H9 (cell line): ENCODE data around the gene STX2. TPM values are rescaled to one million over a fixed set of nuclear protein-coding genes. Genes with fewer than 3 reads are reported as not detected.

ENCODE experiments used
- DNase-seq: peaks from one replicate; pipeline ENCODE4 v3.0.0-alpha.2; 2017
- H2AFZ ChIP-seq: one replicate; pipeline ENCODE4 v1.6.1; 2013; ENCODE audit warnings: mild to moderate bottlenecking, low read length, control low read depth, moderate library complexity
- H2AK5ac ChIP-seq: 2 replicates; pipeline ENCODE4 v1.6.1; 2013; ENCODE audit warnings: low read length, control low read depth, mixed read lengths; ENCODE audit not compliant: insufficient read length
- H2BK120ac ChIP-seq: one replicate; pipeline ENCODE4 v1.6.1; 2013; ENCODE audit warnings: low read depth, mild to moderate bottlenecking, low read length, control low read depth, inconsistent platforms; ENCODE audit not compliant: poor library complexity, severe bottlenecking
- H2BK12ac ChIP-seq: 2 replicates; pipeline ENCODE4 v1.6.1; 2013; ENCODE audit warnings: low read length, control low read depth, mixed read lengths, low read depth; ENCODE audit not compliant: insufficient read length
- H2BK15ac ChIP-seq: 2 replicates; pipeline ENCODE4 v1.6.1; 2013; ENCODE audit warnings: low read depth, low read length, control low read depth
- H2BK20ac ChIP-seq: one replicate; pipeline ENCODE4 v1.6.1; 2013; ENCODE audit warnings: low read depth, mild to moderate bottlenecking, low read length, control low read depth, inconsistent platforms; ENCODE audit not compliant: poor library complexity, severe bottlenecking
- H2BK5ac ChIP-seq: 2 replicates; pipeline ENCODE4 v1.6.1; 2013; ENCODE audit warnings: low read length, control low read depth, mixed read lengths; ENCODE audit not compliant: insufficient read length
- H3K14ac ChIP-seq: 2 replicates; pipeline ENCODE4 v1.6.1; 2013; ENCODE audit warnings: low read length, control low read depth; ENCODE audit not compliant: insufficient read depth
- H3K18ac ChIP-seq: 2 replicates; pipeline ENCODE4 v1.6.1; 2013; ENCODE audit warnings: low read depth, mild to moderate bottlenecking, mixed read lengths, low read length, control low read depth; ENCODE audit not compliant: insufficient read length
- H3K23ac ChIP-seq: 2 replicates; pipeline ENCODE4 v1.6.1; 2013; ENCODE audit warnings: low read length, control low read depth, mixed read lengths, low read depth; ENCODE audit not compliant: insufficient read length
- H3K23me2 ChIP-seq: 2 replicates; pipeline ENCODE4 v1.6.1; 2013; ENCODE audit warnings: low read depth, mild to moderate bottlenecking, mixed read lengths, low read length, control low read depth; ENCODE audit not compliant: insufficient read length, poor library complexity, severe bottlenecking
- H3K27ac ChIP-seq: 2 replicates; pipeline ENCODE4 v1.5.1; 2013; ENCODE audit warnings: low read length, control low read depth, mixed read lengths, low read depth; ENCODE audit not compliant: insufficient read length
- H3K27me3 ChIP-seq: 2 replicates; pipeline ENCODE4 v1.6.1; 2013; ENCODE audit warnings: low read length, control low read depth, inconsistent platforms; ENCODE audit not compliant: insufficient read depth
- H3K4ac ChIP-seq: 2 replicates; pipeline ENCODE4 v1.6.1; 2013; ENCODE audit warnings: low read depth, mild to moderate bottlenecking, control low read depth, inconsistent platforms, low read length, moderate library complexity
- H3K4me1 ChIP-seq: 2 replicates; pipeline ENCODE4 v1.6.1; 2013; ENCODE audit warnings: low read length, control low read depth, inconsistent platforms; ENCODE audit not compliant: insufficient read depth
- H3K4me2 ChIP-seq: 2 replicates; pipeline ENCODE4 v1.6.1; 2013; ENCODE audit warnings: low read length, control low read depth, mixed read lengths; ENCODE audit not compliant: insufficient read length, insufficient read depth
- H3K56ac ChIP-seq: 2 replicates; pipeline ENCODE4 v1.6.1; 2013; ENCODE audit warnings: low read depth, mild to moderate bottlenecking, mixed read lengths, low read length, control low read depth; ENCODE audit not compliant: insufficient read length
- H3K79me1 ChIP-seq: 2 replicates; pipeline ENCODE4 v1.6.1; 2013; ENCODE audit warnings: low read depth, mild to moderate bottlenecking, moderate library complexity, low read length, control low read depth, inconsistent platforms; ENCODE audit not compliant: insufficient read depth, poor library complexity, severe bottlenecking
- H3K79me2 ChIP-seq: 2 replicates; pipeline ENCODE4 v1.6.1; 2013; ENCODE audit warnings: low read length, control low read depth, inconsistent platforms; ENCODE audit not compliant: insufficient read depth
- H3K9ac ChIP-seq: 2 replicates; pipeline ENCODE4 v1.6.1; 2013; ENCODE audit warnings: low read length, control low read depth, mixed read lengths; ENCODE audit not compliant: insufficient read length; ENCODE audit errors: extremely low read depth
- H3K9me3 ChIP-seq: one replicate; pipeline ENCODE4 v1.6.1; 2013; ENCODE audit warnings: low read depth, low read length, inconsistent platforms; ENCODE audit not compliant: control insufficient read depth
- H3T11ph ChIP-seq: one replicate; pipeline ENCODE4 v1.6.1; 2013; ENCODE audit warnings: mild to moderate bottlenecking, low read length, control low read depth, inconsistent platforms
- H4K20me1 ChIP-seq: one replicate; pipeline ENCODE4 v1.6.1; 2013; ENCODE audit not compliant: control insufficient read depth, insufficient read length, insufficient read depth
- H4K5ac ChIP-seq: 2 replicates; pipeline ENCODE4 v1.6.1; 2013; ENCODE audit warnings: low read depth, mild to moderate bottlenecking, mixed read lengths, low read length, control low read depth; ENCODE audit not compliant: insufficient read length
- H4K8ac ChIP-seq: replicated peaks from 2 replicates; pipeline ENCODE4 v1.6.1; 2013; ENCODE audit warnings: low read length, control low read depth, mixed read lengths, low read depth; ENCODE audit not compliant: insufficient read length
- H4K91ac ChIP-seq: 2 replicates; pipeline ENCODE4 v1.6.1; 2013; ENCODE audit warnings: low read depth, mild to moderate bottlenecking, moderate library complexity, mixed read lengths, low read length, control low read depth; ENCODE audit not compliant: insufficient read length
- H3K27ac Mint-ChIP-seq, 3 experiments: 2 replicates in 2 of 3; 3 replicates in 1 of 3; pipeline ENCODE4 v1.8.0; 2020 to 2021; ENCODE audit warnings: mixed read lengths in 3 of 3, mild to moderate bottlenecking in 1 of 3, moderate library complexity in 1 of 3
- H3K27me3 Mint-ChIP-seq: 2 replicates; pipeline ENCODE4 v1.8.0; 2021; ENCODE audit warnings: low read depth, mild to moderate bottlenecking, moderate library complexity, mixed read lengths
- H3K36me3 Mint-ChIP-seq, 3 experiments: 2 replicates in 2 of 3; 3 replicates in 1 of 3; pipeline ENCODE4 v1.8.0; 2020 to 2021; ENCODE audit warnings: low read depth in 3 of 3, mixed read lengths in 3 of 3; ENCODE audit not compliant: insufficient read depth in 1 of 3
- H3K4me1 Mint-ChIP-seq, 2 experiments: 2 replicates each; pipeline ENCODE4 v1.8.0; 2020; ENCODE audit warnings: mixed read lengths in 2 of 2
- H3K4me3 Mint-ChIP-seq, 2 experiments: 2 replicates in 1 of 2; 3 replicates in 1 of 2; pipeline ENCODE4 v1.8.0; 2020 to 2021; ENCODE audit warnings: mild to moderate bottlenecking in 2 of 2, mixed read lengths in 2 of 2, moderate library complexity in 1 of 2
- H3K9me3 Mint-ChIP-seq, 2 experiments: 2 replicates in 1 of 2; 3 replicates in 1 of 2; pipeline ENCODE4 v1.8.0; 2020; ENCODE audit warnings: mild to moderate bottlenecking in 2 of 2, mixed read lengths in 2 of 2, moderate library complexity in 1 of 2
- CTCF ChIP-seq: fragments of 200-600 bp; sonication (generic); conservative IDR thresholded peaks from 3 replicates; pipeline ENCODE4 v1.8.0; 2021; ENCODE audit warnings: antibody characterized with exemption, mild to moderate bottlenecking
- WGBS: extraction: QIAGEN DNeasy Blood & Tissue Kit; methylation state at CpG from one replicate; pipeline ENCODE4 v1.1.7; 2013; ENCODE audit warnings: missing lambda C conversion rate, low lambda C conversion rate, mixed read lengths; ENCODE audit not compliant: insufficient read length; ENCODE audit errors: extremely low coverage; 5-methylcytosine and 5-hydroxymethylcytosine counted together
- total RNA-seq: library from RNA; stranded (reverse); gene quantifications from 2 replicates; pipeline ENCODE4 v1.2.1, GENCODE V29; 2021

STX2 gene
- total RNA-seq, 1 experiment from 2014 or later, result 19.4 TPM

DNA sequence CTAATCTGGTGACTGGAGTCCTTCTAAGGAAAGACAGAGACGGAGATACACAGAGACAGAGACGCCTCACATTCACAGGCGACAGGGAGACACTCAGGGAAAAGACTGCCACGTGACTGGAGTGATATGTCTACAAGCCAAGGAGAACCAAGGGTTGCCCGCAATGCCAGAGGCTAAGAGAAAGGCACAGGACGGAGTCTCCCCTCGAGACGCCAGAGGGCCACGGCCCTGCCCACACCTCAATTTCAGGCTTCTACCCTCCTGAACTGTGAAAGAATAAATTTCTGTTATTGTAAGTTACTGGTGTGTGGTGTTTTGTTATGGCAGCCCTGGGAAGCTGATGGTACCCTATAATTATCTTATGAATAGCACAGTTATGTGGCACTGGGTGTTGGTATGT is 21.3 kb upstream of the STX2 start:
- Histone ChIP-seq H2BK20ac (no peak overlapping the region), H2BK15ac (no peak overlapping the region), H3K23me2 (no peaks in the 10 kb centered on the region), H2AFZ (no peak overlapping the region), H2AK5ac (no peak overlapping the region), H4K20me1 (no peaks in the 10 kb centered on the region), H3K79me2 (no peaks in the 10 kb centered on the region), H3K27ac (no peak overlapping the region), H3K79me1 (no peaks in the 10 kb centered on the region), H2BK120ac (no peak overlapping the region), H3K23ac (no peak overlapping the region), H4K5ac (no peak overlapping the region), H3K4ac (no peak overlapping the region), H3K4me1 (no peaks in the 10 kb centered on the region), H3K4me2 (no peak overlapping the region), H3K14ac (no peak overlapping the region), H3K56ac (no peak overlapping the region), H4K91ac (no peak overlapping the region), H3K9me3 (peaks cover 4% of the 10 kb centered on the region), H2BK5ac (no peak overlapping the region), H3K9ac (no peak overlapping the region), H2BK12ac (no peak overlapping the region), H3K18ac (no peak overlapping the region), H4K8ac (no peak overlapping the region), H3T11ph (no peak overlapping the region), H3K27me3 (no peaks in the 10 kb centered on the region)
- Mint-ChIP-seq H3K4me3 (no peak overlapping the region), H3K27ac (no peak overlapping the region), H3K9me3 (peaks cover 12 to 22% of the 10 kb centered on the region in 2 experiments), H3K4me1 (peaks cover 12 to 14% of the 10 kb centered on the region in 2 experiments), H3K27me3 (no peaks in the 10 kb centered on the region; the same call in 1 of the 2 replicates), H3K36me3 (peaks cover 6 to 22% (median 11%) of the 10 kb centered on the region in 3 experiments)
- no peak for TF ChIP-seq CTCF
- no peak for DNase-seq
- WGBS, result no CpG with 5 or more reads among the region's 9 CpGs
